Stimulated activated effector memory CD8-positive, alpha-beta T cell treated with anti-CD3 and anti-CD28 coated beads, Interleukin-12 subunit alpha, Interleukin-12 subunit beta, amount 100 ng/mL, for 72 hours (primary cell): Measurements from ENCODE around the gene ZNF423.
A peak's percentile ranks its signal among the peaks of the same experiment; 100 is the strongest.

ENCODE experiments used
- ATAC-seq: fragments of 150-1000 bp; cut with Tn5 transposase; 2 replicates; pipeline ENCODE4 v1.10.0; 2021
- DNase-seq, 2 donors: peaks; one replicate each; pipeline ENCODE4 v3.0.0; 2021 to 2022; ENCODE audit warnings: low spot score in 2 of 2
- H3K27ac Mint-ChIP-seq: one replicate; pipeline ENCODE4 v1.8.0; 2022; ENCODE audit warnings: mild to moderate bottlenecking, mixed read lengths
- H3K36me3 Mint-ChIP-seq: one replicate; pipeline ENCODE4 v1.8.0; 2022; ENCODE audit warnings: mild to moderate bottlenecking, mixed read lengths
- H3K4me1 Mint-ChIP-seq: one replicate; pipeline ENCODE4 v1.8.0; 2022; ENCODE audit warnings: mixed read lengths
- H3K4me3 Mint-ChIP-seq: one replicate; pipeline ENCODE4 v1.8.0; 2022; ENCODE audit warnings: mild to moderate bottlenecking, mixed read lengths
- H3K9me3 Mint-ChIP-seq: one replicate; pipeline ENCODE4 v1.8.0; 2022; ENCODE audit warnings: mixed read lengths

ZNF423 gene

GRCh38 chr16:49857423-49858181, 1.7 kb upstream of the ZNF423 start:
- DNase-seq = peak; percentile 31 to 79
- Mint-ChIP-seq H3K27ac (no peak overlapping the region), H3K4me3 (peak overlapping the region; percentile 69), H3K36me3 (peaks cover 6% of the 10 kb centered on the region), H3K4me1 (peaks cover 13% of the 10 kb centered on the region), H3K9me3 (no peaks in the 10 kb centered on the region)
- peak; percentile 29 for ATAC-seq

DNA sequence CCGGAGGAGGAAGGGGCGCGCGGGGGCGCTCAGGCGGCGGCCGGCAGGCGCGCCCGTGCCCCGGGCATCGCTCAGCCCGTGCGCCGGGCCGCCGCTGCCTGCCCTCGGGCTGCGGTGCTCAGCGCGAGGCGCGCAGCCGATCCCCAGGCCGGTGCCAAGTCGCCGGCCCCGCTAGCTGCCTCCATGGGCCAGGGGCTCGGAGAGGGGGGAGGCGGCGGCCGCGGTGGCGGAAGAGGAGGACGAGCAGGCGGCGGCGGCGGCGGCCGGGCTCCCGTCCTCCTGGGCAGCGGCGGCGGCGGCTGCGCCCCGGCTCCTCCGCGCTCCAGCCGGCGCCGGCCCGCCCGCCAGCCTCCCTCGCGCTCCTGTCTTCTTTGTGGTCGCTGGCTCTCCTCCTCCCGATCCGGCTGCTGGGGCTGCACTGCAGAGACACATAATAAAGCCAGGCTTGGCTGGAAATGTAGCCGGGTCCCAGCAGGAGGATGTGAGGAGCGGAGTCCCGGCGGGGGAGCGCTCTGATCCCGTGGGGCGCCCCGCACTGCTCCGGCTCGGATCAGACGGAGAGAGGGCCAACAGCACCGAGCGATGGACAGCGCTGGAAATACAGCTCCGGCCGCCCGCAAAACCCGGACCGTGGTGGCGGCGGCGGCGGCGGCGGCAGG, 889 bp upstream of the ZNF423 start:
- Mint-ChIP-seq H3K4me3 (peak overlapping the region; percentile 69), H3K27ac (no peak overlapping the region), H3K4me1 (peaks cover 13% of the 10 kb centered on the region), H3K36me3 (peaks cover 6% of the 10 kb centered on the region), H3K9me3 (no peaks in the 10 kb centered on the region)
- ATAC-seq = peak; percentile 17
- DNase-seq = peak in 1 of 2 donors; percentile 59

- peaks cover 6% of the 10 kb centered on the region for H3K36me3 Mint-ChIP-seq
- no peaks in the 10 kb centered on the region for H3K9me3 Mint-ChIP-seq
- DNase-seq = peak; percentile 21 to 65
- peaks cover 13% of the 10 kb centered on the region for H3K4me1 Mint-ChIP-seq
- peak overlapping the region; percentile 69 for H3K4me3 Mint-ChIP-seq
- peak; percentile 56 for ATAC-seq
- H3K27ac Mint-ChIP-seq = no peak overlapping the region
Measured at GRCh38 chr16:49855280-49855821, 561 bp downstream of the ZNF423 start.

GRCh38 chr16:49854796-49855203, 1.1 kb downstream of the ZNF423 start:
- H3K36me3 Mint-ChIP-seq = peaks cover 6% of the 10 kb centered on the region
- DNase-seq (peak in 1 of 2 donors; percentile 52), ATAC-seq (peak; percentile 14)
- H3K4me1 Mint-ChIP-seq = peaks cover 13% of the 10 kb centered on the region
- peak overlapping the region; percentile 69 for H3K4me3 Mint-ChIP-seq
- H3K9me3 Mint-ChIP-seq = no peaks in the 10 kb centered on the region
- H3K27ac Mint-ChIP-seq = no peak overlapping the region

DNA sequence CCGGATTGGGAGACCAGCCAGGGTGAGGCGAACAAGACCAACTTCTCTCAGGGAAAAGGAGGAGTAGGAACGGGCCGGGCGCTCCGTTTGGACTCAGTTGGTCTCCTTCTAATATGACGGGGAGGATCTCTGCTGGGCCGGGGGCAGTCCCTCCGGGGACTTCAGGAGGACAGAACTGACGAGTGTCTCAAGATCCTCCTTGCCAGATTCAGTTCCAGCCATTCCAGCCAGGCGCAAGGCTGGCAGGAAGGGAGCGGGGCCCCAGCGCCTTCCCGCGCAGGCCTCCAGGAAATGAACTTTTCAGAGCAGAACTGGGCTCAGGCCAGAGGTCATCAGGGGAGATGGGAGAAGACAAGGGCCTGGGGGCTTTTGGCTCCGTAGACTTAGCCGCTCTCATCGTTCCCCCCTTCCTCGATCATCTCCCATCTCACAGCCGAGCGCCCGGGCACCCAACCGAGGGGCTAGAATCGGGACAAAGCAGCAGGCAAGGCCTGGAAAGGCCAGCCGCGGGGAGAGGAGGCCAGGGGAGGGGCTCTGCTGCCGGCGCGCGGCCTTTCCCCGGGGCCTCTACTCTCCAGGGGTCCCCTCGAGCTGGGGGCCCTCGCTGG, 1.6 kb downstream of the ZNF423 start:
- peaks cover 6% of the 10 kb centered on the region for H3K36me3 Mint-ChIP-seq
- peaks cover 9% of the 10 kb centered on the region for H3K4me1 Mint-ChIP-seq
- ATAC-seq (no peak), DNase-seq (no peak)
- peak overlapping the region; percentile 69 for H3K4me3 Mint-ChIP-seq
- no peak overlapping the region for H3K27ac Mint-ChIP-seq
- H3K9me3 Mint-ChIP-seq = no peaks in the 10 kb centered on the region

GRCh38 chr16:49852279-49852678, 3.6 kb downstream of the ZNF423 start:
- no peak for DNase-seq
- peaks cover under 1% of the 10 kb centered on the region for H3K36me3 Mint-ChIP-seq
- H3K9me3 Mint-ChIP-seq = no peaks in the 10 kb centered on the region
- no peak overlapping the region for H3K27ac Mint-ChIP-seq
- peaks cover 1% of the 10 kb centered on the region for H3K4me1 Mint-ChIP-seq
- H3K4me3 Mint-ChIP-seq = no peak overlapping the region
- ATAC-seq = no peak

DNA sequence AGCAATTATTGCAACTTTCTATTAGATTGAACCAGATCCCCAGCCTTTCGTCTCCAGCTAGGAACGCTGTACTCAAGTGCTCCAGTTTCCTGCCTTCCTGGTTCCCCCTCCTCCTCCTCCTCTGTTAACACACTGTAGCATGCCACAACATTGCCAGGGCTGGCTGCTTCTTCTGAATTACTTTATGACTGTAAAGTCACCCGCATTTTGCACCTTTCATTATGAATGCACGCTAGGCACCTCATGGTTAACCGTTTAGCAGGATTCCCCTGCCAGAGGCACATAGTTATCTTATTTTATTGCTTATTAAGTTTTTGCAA, 4.5 kb downstream of the ZNF423 start:
- no peaks in the 10 kb centered on the region for H3K9me3 Mint-ChIP-seq

DNA sequence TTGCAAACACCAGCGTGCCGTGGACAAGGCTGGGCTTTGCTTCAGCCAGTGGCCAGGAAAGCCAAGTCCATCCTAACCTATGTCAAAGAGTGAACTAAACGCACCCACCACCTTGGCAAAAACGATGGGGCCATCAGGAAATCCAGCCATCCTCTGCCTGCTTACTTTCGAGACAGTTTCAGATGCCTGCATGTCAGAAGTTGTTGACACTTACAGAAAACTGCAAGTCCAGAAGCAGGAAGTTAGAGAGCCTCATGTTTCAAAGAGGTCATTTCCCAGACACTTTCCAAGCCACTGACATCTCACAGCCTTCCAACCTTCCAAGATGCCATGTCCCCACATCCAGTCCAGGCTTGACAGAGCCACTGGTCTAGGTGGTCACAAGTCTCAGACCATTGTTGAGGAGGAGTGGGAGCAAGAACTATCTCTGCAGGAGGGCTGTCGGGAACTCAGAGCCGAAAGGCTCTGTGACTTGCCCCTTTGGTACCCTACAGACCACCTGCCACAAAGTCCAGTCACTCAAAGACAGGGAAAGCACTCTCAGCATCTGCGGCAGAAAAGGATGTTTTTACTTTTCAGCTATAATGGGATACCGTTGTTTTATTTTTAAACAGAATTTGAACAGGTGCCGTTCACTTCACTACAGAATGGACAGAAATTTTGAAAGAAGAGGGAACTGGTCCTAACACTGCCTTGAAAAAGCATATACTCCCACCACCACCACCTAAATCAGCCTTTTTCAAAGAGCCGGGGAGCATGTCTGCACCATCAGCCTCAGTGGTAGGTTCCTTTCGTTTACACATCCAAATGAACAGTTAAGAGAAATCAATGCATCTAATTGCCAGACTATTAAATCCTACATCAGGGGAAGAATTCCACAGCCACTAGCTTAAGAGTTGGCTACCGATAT, 5.1 kb downstream of the ZNF423 start:
- H3K27ac Mint-ChIP-seq = no peak overlapping the region
- no peaks in the 10 kb centered on the region for H3K4me1 Mint-ChIP-seq
- H3K9me3 Mint-ChIP-seq = no peaks in the 10 kb centered on the region
- DNase-seq (no peak), ATAC-seq (no peak)
- H3K4me3 Mint-ChIP-seq = no peak overlapping the region
- no peaks in the 10 kb centered on the region for H3K36me3 Mint-ChIP-seq

More for the DNA sequence above, 4.5 kb downstream of the ZNF423 start:
- no peak overlapping the region for H3K27ac Mint-ChIP-seq
- no peak overlapping the region for H3K4me3 Mint-ChIP-seq
- no peak for DNase-seq
- ATAC-seq = no peak
- no peaks in the 10 kb centered on the region for H3K4me1 Mint-ChIP-seq
- no peaks in the 10 kb centered on the region for H3K36me3 Mint-ChIP-seq

DNA sequence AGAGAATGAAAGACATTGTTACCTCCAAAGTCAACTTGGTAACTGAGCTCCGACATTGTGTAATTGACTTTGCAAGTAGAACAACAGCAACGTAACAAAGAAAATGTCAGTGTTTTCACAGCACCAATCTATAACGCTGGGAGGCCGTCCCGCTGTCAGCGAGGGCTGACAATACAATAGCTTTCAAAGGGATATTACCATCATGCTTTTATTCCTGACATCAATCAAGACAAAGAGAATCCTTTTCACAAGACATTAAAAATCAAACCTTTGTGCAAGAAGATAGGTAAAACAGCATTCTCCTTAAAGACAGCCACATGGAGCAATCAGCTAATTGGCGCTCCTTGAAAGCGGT, 6.2 kb downstream of the ZNF423 start:
- ATAC-seq = no peak
- no peak overlapping the region for H3K4me3 Mint-ChIP-seq
- H3K9me3 Mint-ChIP-seq = no peaks in the 10 kb centered on the region
- no peak overlapping the region for H3K27ac Mint-ChIP-seq
- no peaks in the 10 kb centered on the region for H3K4me1 Mint-ChIP-seq
- DNase-seq = no peak
- H3K36me3 Mint-ChIP-seq = no peaks in the 10 kb centered on the region

DNA sequence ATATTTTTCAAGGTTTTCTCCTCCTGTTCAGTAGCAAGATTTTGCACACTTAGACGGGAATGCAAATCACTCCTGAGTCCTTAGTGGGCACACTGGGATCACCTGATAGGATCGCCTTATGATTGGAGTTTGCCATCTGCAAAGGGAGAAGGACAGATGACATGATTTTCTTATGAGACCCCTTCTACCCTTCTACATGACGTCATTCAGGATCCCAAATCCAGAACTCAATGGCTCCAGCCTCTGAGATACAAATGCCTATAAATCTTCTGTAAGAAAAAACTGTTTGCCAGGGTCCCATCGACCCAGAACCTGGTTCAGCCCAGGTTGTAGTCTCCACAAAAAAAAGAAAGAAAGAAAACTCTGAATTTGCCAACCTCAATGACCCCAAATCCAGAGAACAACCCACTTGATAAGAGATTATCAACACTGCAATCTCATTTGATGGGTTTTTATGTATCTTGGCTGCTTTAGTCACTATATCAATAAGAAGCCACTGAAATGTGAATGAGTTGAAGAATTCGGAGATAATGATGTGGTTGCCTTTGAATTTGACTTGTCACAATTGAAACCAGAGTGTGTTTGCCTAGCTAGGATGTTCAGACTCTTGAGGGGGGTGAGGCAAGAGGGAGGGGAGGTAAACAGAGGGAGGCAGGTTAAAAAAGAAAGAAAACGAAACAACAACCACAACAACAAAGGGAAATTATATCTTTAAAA, 6.7 kb downstream of the ZNF423 start:
- ATAC-seq (no peak), DNase-seq (no peak)
- Mint-ChIP-seq H3K4me1 (no peaks in the 10 kb centered on the region), H3K4me3 (no peak overlapping the region), H3K27ac (no peak overlapping the region), H3K36me3 (no peaks in the 10 kb centered on the region), H3K9me3 (no peaks in the 10 kb centered on the region)

DNA sequence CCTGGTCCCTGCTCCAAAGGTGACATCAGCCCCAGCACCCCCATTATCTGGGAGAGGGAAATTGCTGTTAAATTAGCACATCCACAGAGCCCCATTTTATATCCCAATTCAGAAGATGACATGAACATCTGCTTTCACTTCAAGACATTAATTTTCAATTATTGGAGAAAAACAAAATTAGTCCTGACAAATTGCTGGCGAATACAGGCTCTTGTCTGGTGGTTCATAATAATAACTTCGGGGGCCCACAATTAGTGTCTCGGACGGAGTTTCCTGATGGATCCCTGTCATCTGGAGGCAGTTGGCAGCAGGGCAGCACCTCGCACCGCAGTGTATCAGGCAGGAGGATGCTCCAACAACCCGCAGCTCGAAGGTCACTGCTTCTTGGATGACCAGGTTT, 7.4 kb downstream of the ZNF423 start:
- no peak overlapping the region for H3K27ac Mint-ChIP-seq
- H3K4me3 Mint-ChIP-seq = no peak overlapping the region
- ATAC-seq (no peak), DNase-seq (no peak)
- H3K9me3 Mint-ChIP-seq = no peaks in the 10 kb centered on the region
- H3K36me3 Mint-ChIP-seq = no peaks in the 10 kb centered on the region
- no peaks in the 10 kb centered on the region for H3K4me1 Mint-ChIP-seq

- no peak overlapping the region for H3K4me3 Mint-ChIP-seq
- no peak for DNase-seq
- ATAC-seq = no peak
- no peak overlapping the region for H3K27ac Mint-ChIP-seq
- no peaks in the 10 kb centered on the region for H3K9me3 Mint-ChIP-seq
- H3K36me3 Mint-ChIP-seq = no peaks in the 10 kb centered on the region
- no peaks in the 10 kb centered on the region for H3K4me1 Mint-ChIP-seq
Measured at GRCh38 chr16:49846800-49847199, 9.1 kb downstream of the ZNF423 start.

GRCh38 chr16:49844359-49844758, 11.6 kb downstream of the ZNF423 start:
- DNase-seq (no peak), ATAC-seq (no peak)
- no peaks in the 10 kb centered on the region for H3K4me1 Mint-ChIP-seq
- H3K4me3 Mint-ChIP-seq = no peak overlapping the region
- no peaks in the 10 kb centered on the region for H3K36me3 Mint-ChIP-seq
- H3K27ac Mint-ChIP-seq = no peak overlapping the region
- no peaks in the 10 kb centered on the region for H3K9me3 Mint-ChIP-seq

- no peaks in the 10 kb centered on the region for H3K9me3 Mint-ChIP-seq
- no peaks in the 10 kb centered on the region for H3K36me3 Mint-ChIP-seq
- DNase-seq (no peak), ATAC-seq (no peak)
- no peak overlapping the region for H3K27ac Mint-ChIP-seq
- no peak overlapping the region for H3K4me3 Mint-ChIP-seq
- no peaks in the 10 kb centered on the region for H3K4me1 Mint-ChIP-seq
Measured at GRCh38 chr16:49843758-49844157, 12.2 kb downstream of the ZNF423 start.
